ENCODE results near the gene LYRM2.

- no peak for TF ChIP-seq CTCF (IDR thresholded peaks at IDR 0.05)
- no peak for TF ChIP-seq POLR2AphosphoS5 (IDR thresholded peaks at IDR 0.05)
- TF ChIP-seq EP300 (IDR thresholded peaks at IDR 0.05) = no peak
Measured at GRCh38 chr6:89670935-89671565, 32.5 kb upstream of the LYRM2 start.
